AG20443 (cell line): ENCODE measurements around the gene C1QTNF1.

Experiments used
- DNase-seq: peaks from one replicate; pipeline ENCODE4 v3.0.0; 2012; ENCODE audit warnings: low spot score, mixed read lengths

C1QTNF1 gene

GRCh38 chr17:79081571-79082276 is 57.8 kb downstream of the C1QTNF1 start:
- no peak for DNase-seq

DNA sequence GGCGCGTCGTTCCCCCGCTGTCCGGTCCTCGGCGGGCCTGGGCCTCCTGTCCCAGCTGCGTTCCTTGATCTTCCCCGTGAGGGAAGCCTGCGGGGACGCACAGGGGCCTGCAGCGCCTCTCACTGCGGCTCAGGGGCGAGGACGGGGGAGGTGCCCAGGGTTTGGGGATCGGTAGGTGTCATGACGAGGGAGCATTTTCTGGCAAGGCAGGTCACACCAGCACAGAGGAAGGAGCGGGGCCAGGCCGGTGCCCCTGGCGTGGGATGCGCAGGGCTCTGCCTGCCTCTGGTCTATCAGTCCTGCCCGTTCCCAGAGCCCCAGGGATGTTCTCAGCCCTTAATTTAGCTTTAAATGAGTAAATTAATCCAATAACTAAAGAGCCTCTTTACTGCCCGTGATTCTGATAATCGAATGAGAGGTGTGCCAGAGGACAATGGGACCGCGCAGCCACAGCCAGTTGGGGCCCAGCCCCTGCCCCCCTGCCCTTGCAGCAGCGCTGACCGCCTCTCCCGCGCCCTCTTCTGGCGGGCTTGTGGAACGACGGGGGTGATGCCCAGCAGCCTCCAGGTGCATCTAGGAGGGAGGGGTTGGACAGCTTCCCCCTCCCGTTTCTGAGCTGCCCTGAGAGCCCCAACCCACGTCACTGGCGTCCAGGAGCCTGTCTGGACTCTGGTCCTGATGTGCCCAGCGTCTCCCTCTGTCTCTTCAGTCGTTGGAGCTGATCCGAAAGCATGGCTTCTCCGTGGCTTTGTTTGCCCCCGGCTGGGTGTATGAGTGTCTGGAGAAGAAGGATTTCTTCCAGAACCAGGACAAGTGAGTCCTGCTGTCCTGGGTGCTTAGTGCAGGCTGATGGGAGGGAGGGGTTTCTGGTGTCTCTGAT is 58.6 kb downstream of the C1QTNF1 start:
- DNase-seq, result peak; percentile 86

- DNase-seq, result no peak
These were observed 59.4 kb downstream of the C1QTNF1 start for GRCh38 chr17:79083191-79083971.

- DNase-seq, result no peak
These were observed 60.6 kb downstream of the C1QTNF1 start for GRCh38 chr17:79084291-79085153.

- DNase-seq, result no peak
These were observed 61.4 kb downstream of the C1QTNF1 start for GRCh38 chr17:79085154-79085920.

DNA sequence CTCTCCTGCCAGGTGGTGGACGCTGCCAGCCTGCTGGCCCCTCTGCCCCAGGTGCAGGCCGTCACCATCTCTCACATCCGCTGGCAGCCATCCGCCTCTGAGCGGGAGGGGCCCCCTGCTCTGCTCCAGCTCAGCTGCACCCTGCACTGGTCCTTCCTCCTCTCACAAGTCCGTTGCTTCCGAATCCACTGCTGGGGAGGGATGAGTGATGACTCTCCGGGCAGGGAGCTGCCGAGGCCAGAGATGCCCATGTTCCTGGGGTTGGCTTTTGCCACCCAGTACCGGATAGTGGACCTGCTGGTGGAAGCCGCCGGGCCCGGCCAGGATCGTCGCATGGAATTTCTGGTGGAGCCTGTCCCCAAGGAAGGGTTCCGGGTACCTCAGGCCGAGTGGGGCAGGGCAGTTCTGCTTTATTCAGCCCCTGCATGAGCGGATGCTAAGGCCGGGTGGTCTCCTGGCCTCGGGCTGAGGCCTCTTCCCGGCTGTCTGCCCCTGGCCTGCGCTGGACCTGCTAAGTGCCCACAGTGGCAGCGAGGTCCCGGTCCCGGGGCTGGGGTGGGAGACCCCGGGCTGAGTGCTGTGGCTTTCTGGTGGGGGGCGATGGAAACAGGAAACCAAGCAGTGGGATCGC is 62.1 kb downstream of the C1QTNF1 start:
- no peak for DNase-seq

GRCh38 chr17:79086609-79087427 is 62.8 kb downstream of the C1QTNF1 start:
- DNase-seq, result no peak

GRCh38 chr17:79087428-79088143 is 63.6 kb downstream of the C1QTNF1 start:
- DNase-seq, result peak; percentile 88

DNA sequence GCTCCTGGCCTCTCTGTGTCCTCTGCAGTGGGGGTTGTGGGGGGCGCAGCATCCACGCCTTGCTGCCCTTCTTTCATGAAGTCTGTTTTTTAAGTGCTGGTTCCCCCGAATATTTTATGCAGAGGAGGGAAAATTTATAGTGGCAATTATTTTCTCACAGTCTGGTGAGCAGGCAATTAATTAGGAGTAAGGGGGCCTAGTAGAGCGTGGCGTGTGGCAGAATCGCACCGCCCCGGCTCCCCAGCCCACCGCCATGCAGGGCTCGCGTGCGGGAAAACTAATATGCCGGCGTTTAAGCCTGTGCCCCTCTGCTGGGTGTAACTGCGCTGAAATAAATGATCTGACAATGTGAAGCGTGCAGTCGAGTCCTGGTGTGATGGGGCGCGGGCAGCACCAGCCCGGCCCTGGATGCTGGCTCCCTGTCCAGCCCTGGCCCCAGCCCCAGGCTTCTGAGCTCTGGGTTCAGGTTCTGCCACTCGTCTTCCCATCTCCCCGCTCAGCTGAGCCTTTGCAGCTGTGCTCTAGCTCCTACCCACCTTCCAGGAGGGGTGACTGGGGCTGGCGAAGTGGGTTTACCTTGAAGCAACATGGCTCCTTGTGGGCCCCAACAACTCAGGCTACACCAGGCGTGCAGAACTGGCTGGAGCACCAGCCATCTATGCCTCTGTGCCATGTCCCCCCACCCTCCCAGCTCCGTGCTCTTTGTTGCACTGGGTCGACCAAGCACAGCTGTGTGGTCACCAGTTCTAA is 64.5 kb downstream of the C1QTNF1 start:
- no peak for DNase-seq

- no peak for DNase-seq
These were observed 65.0 kb downstream of the C1QTNF1 start for GRCh38 chr17:79088997-79089328.

GRCh38 chr17:79089720-79090442 is 65.9 kb downstream of the C1QTNF1 start:
- DNase-seq, result no peak

DNA sequence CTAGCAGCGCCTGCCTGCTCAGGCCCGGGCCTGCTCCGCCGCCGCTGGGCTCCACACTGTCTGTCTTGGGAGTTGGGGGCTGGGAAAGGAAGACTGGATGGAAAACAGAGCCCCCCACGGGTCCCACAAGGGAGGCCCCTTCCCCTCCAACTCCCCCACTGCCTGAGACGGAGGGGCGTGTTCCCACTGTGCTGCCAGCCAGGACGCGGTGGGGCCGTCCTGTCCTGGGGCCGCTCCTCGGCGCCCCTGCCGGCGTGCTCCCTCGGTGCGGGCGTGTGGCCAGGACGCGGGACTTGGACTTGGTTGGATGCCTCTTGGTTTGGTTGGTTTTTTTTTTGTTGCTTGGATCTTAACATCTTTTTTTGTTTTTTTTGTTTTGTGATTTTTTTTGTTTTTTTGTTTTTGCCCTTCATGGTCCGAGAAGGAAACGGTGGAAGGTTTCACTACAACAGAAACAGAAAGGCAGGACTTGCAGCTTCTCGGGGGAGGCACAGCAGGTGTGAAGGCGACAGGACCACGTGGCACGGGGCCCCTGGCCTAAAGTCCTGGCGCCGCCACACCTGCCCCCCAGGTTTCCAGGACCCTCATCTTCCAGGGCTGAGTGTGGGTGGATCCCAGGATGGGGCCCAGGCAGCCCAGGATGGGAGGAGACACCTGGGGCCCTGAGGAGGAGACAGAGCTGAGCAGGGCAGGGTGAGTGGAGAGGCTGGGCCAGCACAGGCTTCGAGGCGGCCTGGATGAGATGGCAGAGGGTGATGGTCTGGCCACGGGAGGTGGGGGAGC is 66.7 kb downstream of the C1QTNF1 start:
- peak; percentile 71 for DNase-seq

DNA sequence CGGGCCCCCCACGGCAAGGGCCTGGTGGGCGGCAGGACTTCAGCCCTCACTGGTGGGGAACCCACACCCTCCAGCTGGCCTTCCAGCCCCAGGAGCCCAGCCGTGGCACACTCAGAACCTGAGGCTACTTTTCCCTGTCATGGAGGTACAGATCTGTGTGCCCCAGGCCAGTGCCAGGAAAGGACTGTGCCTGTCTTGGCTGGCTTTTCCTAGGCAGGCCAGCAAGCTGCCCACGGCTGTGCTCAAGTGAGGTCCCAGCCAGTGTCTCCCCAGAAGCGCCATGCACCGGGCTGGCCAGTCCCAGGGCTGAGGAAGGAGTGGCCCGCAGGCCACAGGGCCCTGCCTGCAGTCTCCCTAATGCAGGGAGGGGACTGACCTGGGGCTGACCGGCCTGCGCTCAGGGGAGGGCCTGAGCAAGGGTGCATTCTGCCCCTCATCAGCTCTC is 67.3 kb downstream of the C1QTNF1 start:
- no peak for DNase-seq

- no peak for DNase-seq
These were observed 68.6 kb downstream of the C1QTNF1 start for GRCh38 chr17:79092567-79092966.

- DNase-seq, result no peak
These were observed 69.3 kb downstream of the C1QTNF1 start for GRCh38 chr17:79093270-79093669.

GRCh38 chr17:79094261-79094660 is 70.3 kb downstream of the C1QTNF1 start:
- DNase-seq, result no peak
